ENCODE results near the gene SYNE2. TPM values are rescaled to one million over a fixed set of nuclear protein-coding genes. Genes with fewer than 3 reads are reported as not detected.

The SYNE2 gene
- polyA plus RNA-seq, 1 donor from 2014 or later: 18.1 TPM

- Mint-ChIP-seq H3K27me3 (no peaks in the 10 kb centered on the region), H3K36me3 (no peaks in the 10 kb centered on the region), H3K4me1 (no peaks in the 10 kb centered on the region), H3K4me3 (no peak overlapping the region), H3K27ac (no peak overlapping the region), H3K9me3 (no peaks in the 10 kb centered on the region)
These were observed 38.6 kb downstream of the SYNE2 start for GRCh38 chr14:63891148-63891975.

- H3K4me1 Mint-ChIP-seq: peaks cover 0 to 1% (median 0%) of the 10 kb centered on the region in 3 donors
- H3K27me3 Mint-ChIP-seq: no peaks in the 10 kb centered on the region
- H3K4me3 Mint-ChIP-seq: no peak overlapping the region
- H3K36me3 Mint-ChIP-seq: no peaks in the 10 kb centered on the region
- H3K27ac Mint-ChIP-seq: no peak overlapping the region
- no peaks in the 10 kb centered on the region for H3K9me3 Mint-ChIP-seq
These were observed 39.5 kb downstream of the SYNE2 start for GRCh38 chr14:63892265-63892664.

GRCh38 chr14:63893701-63894458 is 41.1 kb downstream of the SYNE2 start:
- Mint-ChIP-seq H3K4me1 (peaks cover 0 to 2% (median 1%) of the 10 kb centered on the region in 3 donors), H3K9me3 (no peaks in the 10 kb centered on the region), H3K27me3 (no peaks in the 10 kb centered on the region), H3K27ac (no peak overlapping the region), H3K4me3 (no peak overlapping the region), H3K36me3 (no peaks in the 10 kb centered on the region)

GRCh38 chr14:63895510-63895909 is 42.7 kb downstream of the SYNE2 start:
- Mint-ChIP-seq H3K36me3 (no peaks in the 10 kb centered on the region), H3K9me3 (no peaks in the 10 kb centered on the region), H3K27me3 (no peaks in the 10 kb centered on the region), H3K27ac (peak overlapping the region in 1 of 3 donors; percentile 35), H3K4me1 (peaks cover 5 to 9% (median 6%) of the 10 kb centered on the region in 3 donors), H3K4me3 (no peak overlapping the region)

- Mint-ChIP-seq H3K4me1 (peaks cover 9 to 12% (median 10%) of the 10 kb centered on the region in 3 donors), H3K27me3 (no peaks in the 10 kb centered on the region), H3K4me3 (no peak overlapping the region), H3K9me3 (no peaks in the 10 kb centered on the region), H3K36me3 (no peaks in the 10 kb centered on the region), H3K27ac (no peak overlapping the region)
These were observed 43.5 kb downstream of the SYNE2 start for GRCh38 chr14:63896278-63896720.

GRCh38 chr14:63897721-63898163 is 44.9 kb downstream of the SYNE2 start:
- peak overlapping the region in 1 of 3 donors; percentile 3 for H3K27ac Mint-ChIP-seq

GRCh38 chr14:63899953-63900352 is 47.1 kb downstream of the SYNE2 start:
- Mint-ChIP-seq H3K27me3 (no peaks in the 10 kb centered on the region), H3K36me3 (no peaks in the 10 kb centered on the region), H3K9me3 (no peaks in the 10 kb centered on the region), H3K27ac (peak overlapping the region in 1 of 3 donors; percentile 13), H3K4me1 (peaks cover 10 to 14% (median 12%) of the 10 kb centered on the region in 3 donors), H3K4me3 (peak overlapping the region in 2 of 4 donors; percentile 4 to 34)

More at GRCh38 chr14:63897721-63898163, 44.9 kb downstream of the SYNE2 start:
- Mint-ChIP-seq H3K27me3 (no peaks in the 10 kb centered on the region), H3K4me1 (peaks cover 9 to 12% (median 10%) of the 10 kb centered on the region in 3 donors), H3K9me3 (no peaks in the 10 kb centered on the region), H3K4me3 (no peak overlapping the region), H3K36me3 (no peaks in the 10 kb centered on the region)

GRCh38 chr14:63901434-63902085 is 48.8 kb downstream of the SYNE2 start:
- Mint-ChIP-seq H3K27me3 (no peaks in the 10 kb centered on the region), H3K4me3 (no peak overlapping the region), H3K9me3 (no peaks in the 10 kb centered on the region), H3K27ac (peak overlapping the region in 1 of 3 donors; percentile 73), H3K4me1 (peaks cover 10 to 14% (median 12%) of the 10 kb centered on the region in 3 donors), H3K36me3 (peaks cover 2% of the 10 kb centered on the region)

- no peaks in the 10 kb centered on the region for H3K27me3 Mint-ChIP-seq
- peak overlapping the region in 1 of 3 donors; percentile 73 for H3K27ac Mint-ChIP-seq
- H3K4me1 Mint-ChIP-seq: peaks cover 8 to 14% (median 12%) of the 10 kb centered on the region in 3 donors
- peaks cover 2% of the 10 kb centered on the region for H3K36me3 Mint-ChIP-seq
- no peaks in the 10 kb centered on the region for H3K9me3 Mint-ChIP-seq
- H3K4me3 Mint-ChIP-seq: peak overlapping the region in 1 of 4 donors; percentile 41
These were observed 49.7 kb downstream of the SYNE2 start for GRCh38 chr14:63902375-63902976.

GRCh38 chr14:63904724-63905123 is 51.9 kb downstream of the SYNE2 start:
- H3K9me3 Mint-ChIP-seq: no peaks in the 10 kb centered on the region
- H3K4me3 Mint-ChIP-seq: no peak overlapping the region
- peaks cover 2% of the 10 kb centered on the region for H3K36me3 Mint-ChIP-seq
- H3K27ac Mint-ChIP-seq: no peak overlapping the region
- H3K4me1 Mint-ChIP-seq: peaks cover 15 to 23% (median 18%) of the 10 kb centered on the region in 3 donors
- H3K27me3 Mint-ChIP-seq: no peaks in the 10 kb centered on the region

GRCh38 chr14:63905370-63905769 is 52.6 kb downstream of the SYNE2 start:
- no peaks in the 10 kb centered on the region for H3K9me3 Mint-ChIP-seq

GRCh38 chr14:63908667-63909264 is 56.0 kb downstream of the SYNE2 start:
- no peak overlapping the region for H3K27ac Mint-ChIP-seq
- H3K4me1 Mint-ChIP-seq: peaks cover 7 to 9% (median 9%) of the 10 kb centered on the region in 3 donors
- H3K36me3 Mint-ChIP-seq: peaks cover 6% of the 10 kb centered on the region
- no peaks in the 10 kb centered on the region for H3K9me3 Mint-ChIP-seq
- no peaks in the 10 kb centered on the region for H3K27me3 Mint-ChIP-seq
- H3K4me3 Mint-ChIP-seq: peak overlapping the region in 2 of 4 donors; percentile 8 to 67

More at GRCh38 chr14:63905370-63905769, 52.6 kb downstream of the SYNE2 start:
- peaks cover 11 to 18% (median 12%) of the 10 kb centered on the region in 3 donors for H3K4me1 Mint-ChIP-seq
- no peak overlapping the region for H3K4me3 Mint-ChIP-seq
- H3K27ac Mint-ChIP-seq: no peak overlapping the region
- no peaks in the 10 kb centered on the region for H3K27me3 Mint-ChIP-seq
- H3K36me3 Mint-ChIP-seq: peaks cover 2% of the 10 kb centered on the region

- Mint-ChIP-seq H3K4me3 (no peak overlapping the region), H3K27me3 (no peaks in the 10 kb centered on the region), H3K9me3 (no peaks in the 10 kb centered on the region), H3K36me3 (peaks cover 6% of the 10 kb centered on the region), H3K27ac (no peak overlapping the region), H3K4me1 (peaks cover 7 to 9% (median 9%) of the 10 kb centered on the region in 3 donors)
These were observed 57.2 kb downstream of the SYNE2 start for GRCh38 chr14:63909984-63910383.
